SK-N-SH (cell line): Measurements from ENCODE around the gene RASGRP4. TPM values are rescaled to one million over a fixed set of nuclear protein-coding genes. Genes with fewer than 3 reads are reported as not detected.

ENCODE experiments used
- CTCF ChIA-PET: fragments of 300-600, 350-600 bp; formaldehyde crosslinking; extraction: SDS; loops from one replicate; lab custom pipeline; 2021; lab: Yijun Ruan, JAX
- POLR2A ChIA-PET: fragments of 350-600 bp; sonication (Branson Sonifier 250); formaldehyde crosslinking; extraction: SDS; loops from one replicate; lab custom pipeline; 2020; ENCODE audit warnings: antibody characterized with exemption, inconsistent platforms; lab: Yijun Ruan, JAX
- DNase-seq: peaks from one replicate; pipeline ENCODE4 v3.0.0; 2012
- H2AFZ ChIP-seq: fragments of 200-600 bp; sonication (generic); 2 replicates; pipeline ENCODE4 v1.8.1; 2016; ENCODE audit warnings: antibody characterized with exemption, mild to moderate bottlenecking, low read depth
- H3F3A ChIP-seq: fragments of 200-600 bp; sonication (generic); replicated peaks from 2 replicates; pipeline ENCODE3; 2016; ENCODE audit warnings: antibody characterized with exemption, mild to moderate bottlenecking; ENCODE audit not compliant: insufficient read depth
- H3K27ac ChIP-seq, 2 experiments: fragments of 200-500 bp in 1 of 2; fragments of 200-600 bp in 1 of 2; sonication (Bioruptor generic) in 1 of 2; sonication (generic), shearing (Covaris generic) in 1 of 2; 2 replicates each; pipeline versions ENCODE4 v1.5.1 to v1.6.1; 2014 to 2016; ENCODE audit warnings: low read depth in 2 of 2, inconsistent platforms in 1 of 2, low read length in 1 of 2, mild to moderate bottlenecking in 1 of 2, mixed read lengths in 1 of 2
- H3K27me3 ChIP-seq: fragments of 200-600 bp; sonication (generic), shearing (Covaris generic); 2 replicates; pipeline ENCODE4 v1.6.1; 2016; ENCODE audit warnings: mixed run types; ENCODE audit not compliant: insufficient read depth
- H3K36me3 ChIP-seq, 2 experiments: fragments of 200-500 bp in 1 of 2; fragments of 200-600 bp in 1 of 2; sonication (Bioruptor generic) in 1 of 2; sonication (generic) in 1 of 2; replicated peaks in 1 of 2; 2 replicates each; pipeline versions ENCODE3 to v1.5.1; 2014 to 2016; ENCODE audit warnings: low read length in 1 of 2, mild to moderate bottlenecking in 1 of 2; ENCODE audit not compliant: insufficient read depth in 2 of 2, control insufficient read depth in 1 of 2
- H3K4me1 ChIP-seq, 2 experiments: fragments of 200-500 bp in 1 of 2; fragments of 200-600 bp in 1 of 2; sonication (Bioruptor generic) in 1 of 2; sonication (generic), shearing (Covaris generic) in 1 of 2; 2 replicates each; pipeline versions ENCODE4 v1.5.1 to v1.6.1; 2014 to 2016; ENCODE audit warnings: low read depth in 1 of 2, low read length in 1 of 2, mixed run types in 1 of 2; ENCODE audit not compliant: insufficient read depth in 2 of 2, control insufficient read depth in 1 of 2
- H3K4me2 ChIP-seq: fragments of 200-600 bp; sonication (generic), shearing (Covaris generic); 2 replicates; pipeline ENCODE4 v1.6.1; 2017; ENCODE audit warnings: mixed run types
- H3K4me3 ChIP-seq, 2 experiments: fragments of 200-500 bp in 1 of 2; fragments of 200-600 bp in 1 of 2; sonication (Bioruptor generic) in 1 of 2; sonication (generic), shearing (Covaris generic) in 1 of 2; 2 replicates each; pipeline versions ENCODE4 v1.5.1 to v1.8.1; 2014 to 2016; ENCODE audit warnings: low read depth in 2 of 2, inconsistent platforms in 1 of 2, low read length in 1 of 2, mild to moderate bottlenecking in 1 of 2, mixed read lengths in 1 of 2, moderate library complexity in 1 of 2
- H3K79me2 ChIP-seq: fragments of 200-600 bp; sonication (generic); 2 replicates; pipeline ENCODE4 v1.8.1; 2017; ENCODE audit warnings: mild to moderate bottlenecking; ENCODE audit not compliant: insufficient read depth
- H3K9ac ChIP-seq: fragments of 200-600 bp; sonication (generic); 2 replicates; pipeline ENCODE4 v1.6.1; 2017; ENCODE audit warnings: mixed run types
- H3K9me2 ChIP-seq: fragments of 200-600 bp; sonication (generic); 2 replicates; pipeline ENCODE4 v1.6.1; 2017; ENCODE audit warnings: mixed run types
- H3K9me3 ChIP-seq: fragments of 200-600 bp; sonication (generic); 2 replicates; pipeline ENCODE4 v1.6.1; 2017; ENCODE audit warnings: mixed run types, mild to moderate bottlenecking, moderate library complexity
- H4K20me1 ChIP-seq: fragments of 200-600 bp; sonication (generic); 2 replicates; pipeline ENCODE4 v1.6.1; 2017; ENCODE audit warnings: mild to moderate bottlenecking, mixed run types; ENCODE audit not compliant: insufficient read depth
- EP300 ChIP-seq, 2 experiments: IDR thresholded peaks; 2 replicates each; pipeline versions ENCODE4 v1.4.0 to v1.6.1; 2012; ENCODE audit warnings: borderline replicate concordance in 1 of 2, low read depth in 1 of 2, low read length in 1 of 2
- FOXJ3 ChIP-seq: sonication (generic); formaldehyde crosslinking; IDR thresholded peaks from 2 replicates; pipeline ENCODE4 v1.5.1; 2020; ENCODE audit warnings: mild to moderate bottlenecking, missing genetic modification reagents
- FOXM1 ChIP-seq: IDR thresholded peaks from 2 replicates; pipeline ENCODE4 v1.4.0; 2012; ENCODE audit warnings: low read depth, mild to moderate bottlenecking
- GABPA ChIP-seq: IDR thresholded peaks from 2 replicates; pipeline ENCODE4 v1.4.0; 2012; ENCODE audit warnings: low read depth, mild to moderate bottlenecking
- GATA2 ChIP-seq: sonication (generic); formaldehyde crosslinking; IDR thresholded peaks from 2 replicates; pipeline ENCODE4 v1.5.0; 2020; ENCODE audit warnings: mild to moderate bottlenecking, missing genetic modification reagents
- MXI1 ChIP-seq: IDR thresholded peaks from 2 replicates; pipeline ENCODE4 v1.6.1; 2012; ENCODE audit warnings: mild to moderate bottlenecking, low read depth, low read length, improper control_type of control experiment
- NFIC ChIP-seq: IDR thresholded peaks from 2 replicates; pipeline ENCODE4 v1.4.0; 2012; ENCODE audit warnings: borderline replicate concordance
- NRF1 ChIP-seq: IDR thresholded peaks from 2 replicates; pipeline ENCODE4 v1.6.1; 2012; ENCODE audit warnings: low read depth, mild to moderate bottlenecking, low read length
- POLR2AphosphoS5 ChIP-seq: IDR thresholded peaks from 2 replicates; pipeline ENCODE4 v1.6.1; 2012; ENCODE audit warnings: low read depth, low read length
- RAD21 ChIP-seq: IDR thresholded peaks from 2 replicates; pipeline ENCODE4 v1.6.1; 2012; ENCODE audit warnings: mild to moderate bottlenecking, low read length
- RCOR1 ChIP-seq: fragments of 150-350 bp; IDR thresholded peaks from 2 replicates; pipeline ENCODE4 v1.6.1; 2017; ENCODE audit warnings: antibody characterized with exemption, low read length
- RXRA ChIP-seq: IDR thresholded peaks from 2 replicates; pipeline ENCODE4 v1.4.0; 2012; ENCODE audit warnings: low read depth, mild to moderate bottlenecking, borderline replicate concordance
- SMC3 ChIP-seq: IDR thresholded peaks from 2 replicates; pipeline ENCODE4 v1.6.1; 2012; ENCODE audit warnings: low read depth, low read length, improper control_type of control experiment
- TCF12 ChIP-seq: IDR thresholded peaks from 2 replicates; pipeline ENCODE4 v1.4.0; 2012
- WGBS: methylation state at CpG from one replicate; pipeline ENCODE4 v1.1.6; 2017; ENCODE audit warnings: low lambda C conversion rate; 5-methylcytosine and 5-hydroxymethylcytosine counted together
- polyA plus RNA-seq, 3 experiments: library from polyadenylated mRNA; depleted of rRNA; stranded (reverse); fragments of >200 nt; gene quantifications; 2 replicates each; pipeline ENCODE4 v1.2.3, GENCODE V29; 2012
- TF ChIP-seq, protein P1 (sequence below): IDR thresholded peaks from 2 replicates; pipeline ENCODE4 v1.4.0; 2012; ENCODE audit warnings: low read depth, borderline replicate concordance
- TF ChIP-seq, protein P2 (sequence below): fragments of 150-350 bp; IDR thresholded peaks from 2 replicates; pipeline ENCODE4 v1.6.1; 2016; ENCODE audit warnings: mild to moderate bottlenecking, low read depth, low read length
- TF ChIP-seq, protein P3 (sequence below): IDR thresholded peaks from 2 replicates; pipeline ENCODE4 v1.6.1; 2012; ENCODE audit warnings: mild to moderate bottlenecking, low read depth, low read length, moderate library complexity
- TF ChIP-seq, protein P4 (sequence below): IDR thresholded peaks from 2 replicates; pipeline ENCODE4 v1.4.0; 2012; ENCODE audit warnings: low read depth
- TF ChIP-seq, protein P5 (sequence below): fragments of 200-600 bp; sonication (generic); IDR thresholded peaks from 2 replicates; pipeline ENCODE4 v1.6.1; 2017; ENCODE audit warnings: antibody characterized with exemption, mild to moderate bottlenecking, moderate library complexity

Gene RASGRP4
- polyA plus RNA-seq, 1 of the 3 experiments (the other 2 are of a cell fraction) = not detected

DNA sequence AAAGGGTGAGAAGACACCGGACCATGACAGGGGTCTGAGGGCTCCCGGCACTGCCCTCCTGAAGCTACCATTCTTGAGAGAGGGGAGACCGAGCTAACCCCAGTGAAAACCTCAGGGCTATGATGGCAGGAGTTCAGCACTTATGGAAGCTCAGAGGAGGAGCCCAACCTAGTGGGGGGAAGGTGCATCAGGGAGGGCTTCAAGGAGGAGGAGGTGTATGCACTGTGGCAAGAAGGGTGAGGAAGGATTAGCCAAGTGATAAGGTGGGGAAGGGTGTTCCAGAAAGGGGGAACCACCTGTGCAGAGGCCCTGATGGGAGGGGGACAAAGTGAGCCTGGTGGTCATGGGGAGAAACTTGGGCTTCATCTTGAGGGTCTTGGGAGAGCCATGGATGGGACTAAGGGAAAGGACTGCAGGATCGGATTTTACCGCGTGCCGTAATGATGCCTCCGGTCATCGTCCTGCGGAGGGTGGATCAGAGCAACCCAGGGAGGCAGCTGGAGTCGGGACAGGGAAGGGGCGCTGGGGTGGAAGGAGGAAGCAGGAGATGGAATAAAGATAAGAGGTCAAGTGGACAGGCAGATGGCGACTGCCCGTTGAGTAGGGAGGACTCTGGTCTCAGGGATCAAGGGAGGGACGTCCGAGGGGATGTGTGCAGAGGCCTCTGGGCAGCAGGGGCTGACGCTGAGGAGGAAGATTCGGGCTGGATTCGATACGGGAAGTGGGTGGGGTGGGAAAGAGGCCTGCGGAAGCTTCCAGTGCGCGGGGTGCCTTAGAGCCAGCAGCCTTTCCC lies 65.0 kb downstream of the RASGRP4 start:
- Histone ChIP-seq H3F3A (peaks cover 6% of the 10 kb centered on the region), H3K9me2 (no peaks in the 10 kb centered on the region), H3K36me3 (no peaks in the 10 kb centered on the region), H3K4me1 (peaks cover 0 to 10% of the 10 kb centered on the region in 2 experiments; a peak in 1 of 4 replicates), H4K20me1 (no peaks in the 10 kb centered on the region), H3K9ac (no peak overlapping the region), H3K27ac (peak overlapping the region in 1 of 2 experiments; percentile 14; a peak in 1 of 4 replicates), H3K27me3 (peaks cover 39% of the 10 kb centered on the region), H3K9me3 (no peaks in the 10 kb centered on the region)
- peak; percentile 48 for DNase-seq
- TF ChIP-seq EP300 (IDR thresholded peaks at IDR 0.05; ENCODE audit: borderline replicate concordance in 1 of 2, low read depth in 1 of 2, low read length in 1 of 2) = no peak
- peak; percentile 35; the same call in 1 of the 2 replicates for TF ChIP-seq GATA2 (CRISPR knock-in tag)
- TF ChIP-seq, all 33 proteins: peak for 1
- 5% methylated on average over 23 of the region's 23 CpGs for WGBS
- CTCF ChIA-PET = interaction anchor here (0.7 to 1.9 kb wide), 5 partner anchors 11 to 459 kb away, joined by 3 to 5 read pairs (median 3); partner anchors contain the start of gene FAM98C
- POLR2A ChIA-PET = interaction anchor here (1.8 to 2.1 kb wide), 2 partner anchors 13 to 27 kb away, joined by 7 to 17 read pairs; partner anchors contain the start of genes GGN, PSMD8 and SPRED3
- Histone ChIP-seq H2AFZ (peak overlapping the region; percentile 99; the same call in 1 of the 2 replicates), H3K79me2 (no peaks in the 10 kb centered on the region), H3K4me2 (peak overlapping the region; percentile 98), H3K4me3 (peak overlapping the region; percentile 58 to 89)

DNA sequence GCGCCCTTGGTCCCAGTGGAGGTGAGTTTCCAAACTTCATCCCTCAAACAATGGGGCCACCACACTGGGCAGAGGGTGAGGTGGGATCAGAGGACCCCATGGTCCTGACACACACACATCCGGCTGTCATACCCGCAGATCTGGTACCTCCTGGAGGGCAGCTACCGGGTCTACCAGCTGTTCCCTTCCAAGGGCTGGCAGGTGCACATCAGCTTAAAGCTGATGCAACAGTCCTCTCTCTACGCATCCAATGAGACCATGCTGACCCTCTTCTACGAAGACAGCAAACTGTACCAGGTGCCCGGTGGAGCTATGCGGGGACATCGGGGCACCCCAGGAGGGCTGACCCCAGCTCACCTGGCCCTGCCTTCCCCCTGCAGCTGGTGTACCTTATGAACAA lies 65.7 kb downstream of the RASGRP4 start:
- Histone ChIP-seq H4K20me1 (no peaks in the 10 kb centered on the region), H3K9ac (no peak overlapping the region), H3K4me1 (peaks cover 0 to 10% of the 10 kb centered on the region in 2 experiments; a peak in 1 of 4 replicates), H3K9me2 (no peaks in the 10 kb centered on the region), H3K27me3 (peaks cover 41% of the 10 kb centered on the region), H3K36me3 (no peaks in the 10 kb centered on the region), H3K79me2 (no peaks in the 10 kb centered on the region), H3K9me3 (no peaks in the 10 kb centered on the region), H2AFZ (no peak overlapping the region), H3F3A (peaks cover 6% of the 10 kb centered on the region), H3K27ac (no peak overlapping the region), H3K4me2 (no peak overlapping the region), H3K4me3 (no peak overlapping the region)
- CTCF ChIA-PET = interaction anchor here (0.9 to 1.1 kb wide), 2 partner anchors 126 to 458 kb away, joined by 3 to 4 read pairs; no protein-coding TSS in a partner anchor
- POLR2A ChIA-PET = interaction anchor here (2.1 kb wide), 1 partner anchor 28 kb away, joined by 7 read pairs; the partner anchor contains the start of genes GGN and SPRED3
- 34% methylated on average over 7 of the region's 9 CpGs for WGBS
- no peak for DNase-seq
- TF ChIP-seq GATA2 (CRISPR knock-in tag) (no peak), NRF1 (no peak), POLR2AphosphoS5 (no peak), RXRA (no peak), TCF12 (no peak), SMC3 (no peak), RCOR1 (no peak), FOXJ3 (CRISPR knock-in tag) (no peak), MXI1 (no peak), GABPA (no peak), RAD21 (no peak), NFIC (no peak), FOXM1 (no peak)
- TF ChIP-seq, protein P1, sequence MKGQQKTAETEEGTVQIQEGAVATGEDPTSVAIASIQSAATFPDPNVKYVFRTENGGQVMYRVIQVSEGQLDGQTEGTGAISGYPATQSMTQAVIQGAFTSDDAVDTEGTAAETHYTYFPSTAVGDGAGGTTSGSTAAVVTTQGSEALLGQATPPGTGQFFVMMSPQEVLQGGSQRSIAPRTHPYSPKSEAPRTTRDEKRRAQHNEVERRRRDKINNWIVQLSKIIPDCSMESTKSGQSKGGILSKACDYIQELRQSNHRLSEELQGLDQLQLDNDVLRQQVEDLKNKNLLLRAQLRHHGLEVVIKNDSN = no peak
- TF ChIP-seq, protein P2, sequence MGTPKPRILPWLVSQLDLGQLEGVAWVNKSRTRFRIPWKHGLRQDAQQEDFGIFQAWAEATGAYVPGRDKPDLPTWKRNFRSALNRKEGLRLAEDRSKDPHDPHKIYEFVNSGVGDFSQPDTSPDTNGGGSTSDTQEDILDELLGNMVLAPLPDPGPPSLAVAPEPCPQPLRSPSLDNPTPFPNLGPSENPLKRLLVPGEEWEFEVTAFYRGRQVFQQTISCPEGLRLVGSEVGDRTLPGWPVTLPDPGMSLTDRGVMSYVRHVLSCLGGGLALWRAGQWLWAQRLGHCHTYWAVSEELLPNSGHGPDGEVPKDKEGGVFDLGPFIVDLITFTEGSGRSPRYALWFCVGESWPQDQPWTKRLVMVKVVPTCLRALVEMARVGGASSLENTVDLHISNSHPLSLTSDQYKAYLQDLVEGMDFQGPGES = no peak
- TF ChIP-seq, protein P3, sequence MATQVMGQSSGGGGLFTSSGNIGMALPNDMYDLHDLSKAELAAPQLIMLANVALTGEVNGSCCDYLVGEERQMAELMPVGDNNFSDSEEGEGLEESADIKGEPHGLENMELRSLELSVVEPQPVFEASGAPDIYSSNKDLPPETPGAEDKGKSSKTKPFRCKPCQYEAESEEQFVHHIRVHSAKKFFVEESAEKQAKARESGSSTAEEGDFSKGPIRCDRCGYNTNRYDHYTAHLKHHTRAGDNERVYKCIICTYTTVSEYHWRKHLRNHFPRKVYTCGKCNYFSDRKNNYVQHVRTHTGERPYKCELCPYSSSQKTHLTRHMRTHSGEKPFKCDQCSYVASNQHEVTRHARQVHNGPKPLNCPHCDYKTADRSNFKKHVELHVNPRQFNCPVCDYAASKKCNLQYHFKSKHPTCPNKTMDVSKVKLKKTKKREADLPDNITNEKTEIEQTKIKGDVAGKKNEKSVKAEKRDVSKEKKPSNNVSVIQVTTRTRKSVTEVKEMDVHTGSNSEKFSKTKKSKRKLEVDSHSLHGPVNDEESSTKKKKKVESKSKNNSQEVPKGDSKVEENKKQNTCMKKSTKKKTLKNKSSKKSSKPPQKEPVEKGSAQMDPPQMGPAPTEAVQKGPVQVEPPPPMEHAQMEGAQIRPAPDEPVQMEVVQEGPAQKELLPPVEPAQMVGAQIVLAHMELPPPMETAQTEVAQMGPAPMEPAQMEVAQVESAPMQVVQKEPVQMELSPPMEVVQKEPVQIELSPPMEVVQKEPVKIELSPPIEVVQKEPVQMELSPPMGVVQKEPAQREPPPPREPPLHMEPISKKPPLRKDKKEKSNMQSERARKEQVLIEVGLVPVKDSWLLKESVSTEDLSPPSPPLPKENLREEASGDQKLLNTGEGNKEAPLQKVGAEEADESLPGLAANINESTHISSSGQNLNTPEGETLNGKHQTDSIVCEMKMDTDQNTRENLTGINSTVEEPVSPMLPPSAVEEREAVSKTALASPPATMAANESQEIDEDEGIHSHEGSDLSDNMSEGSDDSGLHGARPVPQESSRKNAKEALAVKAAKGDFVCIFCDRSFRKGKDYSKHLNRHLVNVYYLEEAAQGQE = no peak
- TF ChIP-seq, protein P4, sequence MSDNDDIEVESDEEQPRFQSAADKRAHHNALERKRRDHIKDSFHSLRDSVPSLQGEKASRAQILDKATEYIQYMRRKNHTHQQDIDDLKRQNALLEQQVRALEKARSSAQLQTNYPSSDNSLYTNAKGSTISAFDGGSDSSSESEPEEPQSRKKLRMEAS = no peak
- TF ChIP-seq, protein P5, sequence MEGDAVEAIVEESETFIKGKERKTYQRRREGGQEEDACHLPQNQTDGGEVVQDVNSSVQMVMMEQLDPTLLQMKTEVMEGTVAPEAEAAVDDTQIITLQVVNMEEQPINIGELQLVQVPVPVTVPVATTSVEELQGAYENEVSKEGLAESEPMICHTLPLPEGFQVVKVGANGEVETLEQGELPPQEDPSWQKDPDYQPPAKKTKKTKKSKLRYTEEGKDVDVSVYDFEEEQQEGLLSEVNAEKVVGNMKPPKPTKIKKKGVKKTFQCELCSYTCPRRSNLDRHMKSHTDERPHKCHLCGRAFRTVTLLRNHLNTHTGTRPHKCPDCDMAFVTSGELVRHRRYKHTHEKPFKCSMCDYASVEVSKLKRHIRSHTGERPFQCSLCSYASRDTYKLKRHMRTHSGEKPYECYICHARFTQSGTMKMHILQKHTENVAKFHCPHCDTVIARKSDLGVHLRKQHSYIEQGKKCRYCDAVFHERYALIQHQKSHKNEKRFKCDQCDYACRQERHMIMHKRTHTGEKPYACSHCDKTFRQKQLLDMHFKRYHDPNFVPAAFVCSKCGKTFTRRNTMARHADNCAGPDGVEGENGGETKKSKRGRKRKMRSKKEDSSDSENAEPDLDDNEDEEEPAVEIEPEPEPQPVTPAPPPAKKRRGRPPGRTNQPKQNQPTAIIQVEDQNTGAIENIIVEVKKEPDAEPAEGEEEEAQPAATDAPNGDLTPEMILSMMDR = no peak
